Stimulated activated CD4-positive, alpha-beta T cell treated with anti-CD3 and anti-CD28 coated beads, Interleukin-15, amount 100 ng/mL, for 1 hour (primary cell): Measurements from ENCODE around the gene CLCNKB.

Experiments used
- DNase-seq, 2 donors: peaks; one replicate each; pipeline ENCODE4 v3.0.0-alpha.2; 2020; ENCODE audit warnings: low read depth in 1 of 2, low spot score in 1 of 2

Gene CLCNKB

DNA sequence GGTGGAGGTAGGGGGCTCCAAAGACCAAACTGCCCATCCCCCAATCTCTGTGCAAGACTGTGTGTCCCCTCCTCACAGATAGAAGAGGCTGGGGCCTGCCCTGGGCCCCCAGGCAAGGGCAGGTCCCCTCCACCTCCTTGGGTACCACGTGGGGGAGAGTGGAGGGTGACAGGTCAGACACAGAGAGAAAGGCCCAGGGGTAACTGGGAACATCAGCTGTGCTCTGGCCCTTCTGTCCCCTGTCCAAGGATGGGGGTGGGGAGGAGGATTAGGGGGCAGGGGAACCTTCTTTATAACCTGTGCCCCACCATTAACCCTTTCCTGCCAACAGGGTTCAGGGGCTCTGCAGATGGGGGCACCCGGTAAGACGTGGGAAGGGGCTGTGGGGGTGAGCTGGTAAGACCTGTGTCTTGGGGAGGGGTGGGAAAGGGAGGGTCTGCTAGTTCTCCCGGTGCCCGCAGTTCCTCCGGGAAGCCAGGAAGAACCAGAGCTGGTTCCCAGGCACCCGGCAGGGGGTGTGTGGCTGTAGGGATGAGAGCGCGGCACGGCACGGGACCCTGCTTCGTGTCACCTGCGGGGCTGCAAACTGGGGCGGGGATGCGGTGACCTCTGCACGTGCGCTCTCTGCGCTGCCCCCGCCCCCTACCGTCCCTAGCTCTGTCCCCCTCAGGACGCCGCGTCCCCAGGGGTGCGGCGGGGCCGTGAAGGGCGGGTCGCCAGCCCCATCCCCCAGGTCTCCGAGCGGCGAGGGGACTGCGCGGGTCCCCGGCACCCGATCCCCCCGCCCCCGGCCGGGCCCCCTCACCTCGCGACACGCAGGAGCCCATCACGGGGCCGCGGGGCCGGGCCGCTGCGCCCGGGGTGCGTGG lies 29.3 kb downstream of the CLCNKB start:
- DNase-seq: no peak

DNA sequence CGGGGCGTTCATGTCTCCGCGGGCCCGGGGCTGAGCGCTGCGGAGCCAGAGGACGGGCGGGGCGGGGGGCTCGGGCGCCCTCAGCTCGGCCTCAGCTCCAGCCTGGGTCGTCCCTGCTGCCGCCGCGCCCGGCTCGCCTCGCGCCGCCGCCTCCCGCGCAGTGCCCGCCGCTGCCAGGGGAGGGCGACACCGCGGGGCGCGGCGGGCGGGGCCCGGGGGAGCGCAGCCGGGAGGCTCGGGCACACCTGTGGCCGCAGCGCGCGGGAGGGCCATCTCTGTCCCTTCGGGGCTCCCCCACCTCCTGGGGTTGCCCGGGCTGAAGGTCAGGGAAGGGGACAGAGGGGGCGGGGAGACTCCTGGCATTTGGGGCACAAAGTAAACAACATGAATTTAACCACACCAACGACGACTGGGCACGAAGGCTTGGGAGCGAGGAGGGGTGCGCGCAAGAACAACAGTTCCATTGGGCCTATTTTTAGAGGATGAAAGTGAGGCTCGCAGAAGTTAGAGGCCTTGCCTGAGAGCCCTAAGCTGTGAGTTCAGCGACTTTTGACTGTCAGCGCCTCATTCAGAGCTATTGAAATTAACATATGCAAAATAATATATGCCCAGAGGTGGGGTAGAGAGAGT lies 30.0 kb downstream of the CLCNKB start, which contains the start of gene FAM131C:
Gene FAM131C, minus strand, starts transcription at position 162 of the 630 bp plus-strand sequence. CDS start 209 bp downstream, outside the sequence.
- DNase-seq: peak in 1 of 2 donors; percentile 35

DNA sequence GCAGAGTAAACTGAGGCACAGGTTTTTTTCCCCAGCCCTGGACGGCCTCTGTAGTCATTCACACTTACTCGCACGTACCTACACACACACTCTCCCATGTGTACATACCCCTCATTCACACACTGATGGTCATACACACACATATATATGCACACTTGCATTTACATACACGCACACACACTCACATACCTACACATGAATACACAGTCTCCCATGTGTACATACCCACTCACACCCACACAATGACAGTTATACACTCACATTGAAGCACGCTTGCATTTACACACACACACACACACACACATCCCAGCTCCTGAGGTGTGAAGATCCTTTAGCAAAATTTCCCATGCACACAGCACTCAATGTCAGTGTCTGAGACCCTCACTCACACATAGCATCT lies 30.6 kb downstream of the CLCNKB start:
- no peak for DNase-seq

DNA sequence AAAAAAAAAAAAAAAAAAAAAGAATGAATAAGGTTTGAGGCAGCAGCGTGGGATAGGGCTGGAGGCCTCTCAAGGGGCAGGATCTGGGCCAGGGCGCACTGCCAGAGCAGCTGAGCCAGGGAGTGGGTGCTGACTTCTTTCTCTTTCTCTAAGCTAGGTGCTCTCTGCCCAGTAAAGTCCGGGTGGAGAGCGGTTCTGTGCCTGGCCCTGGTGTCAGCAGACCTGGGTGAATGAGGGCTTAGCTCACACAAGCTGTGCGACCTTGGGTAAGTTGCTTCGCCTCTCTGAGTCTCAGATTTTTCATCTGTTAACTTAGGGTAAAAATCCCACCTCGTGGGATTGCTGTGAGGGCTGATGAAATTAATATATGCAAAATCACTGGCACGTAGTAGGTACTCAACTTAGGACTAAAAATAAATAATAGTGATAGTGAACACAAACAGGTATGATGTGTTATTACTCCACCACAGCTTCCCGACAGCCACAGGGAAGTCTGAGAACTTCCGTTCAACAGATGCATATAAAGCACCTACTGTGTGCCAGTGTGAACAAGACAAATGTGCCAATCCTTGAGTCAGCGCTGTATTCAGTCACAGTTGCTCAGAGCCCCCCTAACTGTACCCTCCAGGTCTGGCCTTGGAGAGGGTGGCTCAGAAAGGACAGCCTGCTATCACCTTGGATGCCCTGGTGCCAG lies 31.9 kb downstream of the CLCNKB start:
- no peak for DNase-seq

DNA sequence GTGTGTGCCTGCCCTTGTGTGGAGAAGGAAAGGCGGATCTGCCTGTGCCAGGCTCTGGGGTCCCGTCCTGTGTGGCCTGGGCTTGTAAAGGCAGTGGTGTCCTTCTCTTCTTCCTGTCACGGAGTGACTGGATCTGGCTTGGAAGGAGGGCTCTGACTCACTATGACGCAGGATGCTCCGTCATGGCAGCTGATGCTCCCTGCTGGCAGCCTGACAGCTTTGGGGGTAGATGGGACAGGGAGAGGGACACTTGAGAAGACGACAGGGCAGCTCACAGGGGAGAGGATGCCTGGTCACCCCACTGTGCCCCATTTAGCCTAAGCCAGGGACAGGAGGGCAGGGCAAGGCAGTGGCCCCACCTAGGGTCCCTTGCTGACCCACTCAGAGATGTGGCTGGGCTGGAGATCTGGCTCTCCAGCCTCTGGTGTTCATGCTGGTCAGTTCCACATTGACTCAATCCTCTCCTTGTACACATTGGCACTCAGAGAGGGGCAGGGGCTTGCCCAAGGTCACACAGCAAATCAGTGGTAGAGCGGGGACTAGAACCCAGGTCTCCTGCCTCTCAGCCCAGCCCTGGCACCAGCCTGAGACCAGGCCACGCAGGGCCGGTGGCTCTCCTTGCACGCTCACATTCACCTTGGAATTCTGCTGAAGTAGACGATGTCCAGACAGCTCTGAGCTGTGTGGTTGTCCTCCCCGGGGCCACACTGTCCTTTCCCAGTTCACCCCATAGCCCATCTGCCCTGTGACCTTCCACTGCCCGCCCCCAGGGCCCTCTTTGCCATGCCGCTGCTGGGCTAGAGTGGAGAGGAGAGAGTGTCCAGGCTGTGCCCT lies 32.7 kb downstream of the CLCNKB start:
- no peak for DNase-seq

DNA sequence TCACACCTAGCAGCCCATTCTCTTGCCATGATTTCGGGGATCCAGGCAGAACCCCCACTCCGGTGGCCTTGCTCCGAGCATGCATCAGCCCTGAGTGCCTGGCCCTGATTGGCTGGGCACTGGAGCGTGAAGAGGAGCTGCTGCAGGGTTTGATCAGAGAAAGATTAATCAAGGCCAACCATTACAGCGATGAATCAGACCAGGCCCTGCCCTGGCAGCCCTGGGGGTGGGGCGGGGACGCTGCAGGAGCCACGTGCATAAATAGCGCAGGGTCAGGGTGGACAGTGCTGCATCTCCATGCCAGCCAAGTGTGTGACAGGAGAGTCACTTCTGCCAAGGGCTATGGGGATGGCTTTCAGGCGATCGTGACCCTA lies 33.3 kb downstream of the CLCNKB start:
- DNase-seq: no peak

DNA sequence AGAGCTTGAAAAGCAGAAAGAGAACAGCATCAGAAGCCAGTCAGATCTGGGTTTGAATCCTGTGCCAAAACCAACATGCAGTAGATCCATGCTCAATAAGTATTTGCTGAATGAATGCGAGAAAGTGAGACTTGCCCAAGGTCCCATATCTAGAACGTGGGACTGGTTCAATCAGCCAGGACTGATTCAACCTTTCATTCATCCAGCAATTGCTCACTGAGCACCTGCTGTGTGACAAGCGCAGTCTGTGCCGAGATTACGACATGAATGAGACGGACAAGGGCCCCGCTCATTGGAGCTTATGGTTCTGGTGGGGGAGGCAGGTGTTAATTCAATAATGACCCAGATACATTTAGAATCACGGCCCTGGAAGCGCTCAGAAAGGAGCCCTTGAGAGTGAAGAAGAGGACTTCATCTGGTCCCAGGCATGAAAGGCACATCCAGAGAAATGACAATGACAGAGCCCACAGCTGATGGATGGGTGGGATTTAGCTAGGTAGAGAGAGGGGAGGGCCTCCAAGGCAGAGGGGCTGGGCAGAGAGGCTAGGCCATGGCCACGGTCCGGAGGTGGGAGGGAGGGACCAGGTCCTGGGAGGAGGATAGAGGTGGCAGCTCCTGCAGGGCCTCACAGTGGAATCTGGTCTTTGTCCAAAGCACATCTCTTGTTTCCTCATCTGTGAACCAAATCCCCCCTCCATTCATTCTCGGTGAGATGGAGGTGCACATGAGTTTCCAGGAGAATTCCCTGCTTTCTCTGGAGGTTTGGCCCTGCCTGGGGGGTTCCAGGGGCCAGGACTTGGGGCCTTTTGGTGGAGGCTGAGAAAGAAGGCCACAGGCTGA lies 34.0 kb downstream of the CLCNKB start:
- no peak for DNase-seq

DNA sequence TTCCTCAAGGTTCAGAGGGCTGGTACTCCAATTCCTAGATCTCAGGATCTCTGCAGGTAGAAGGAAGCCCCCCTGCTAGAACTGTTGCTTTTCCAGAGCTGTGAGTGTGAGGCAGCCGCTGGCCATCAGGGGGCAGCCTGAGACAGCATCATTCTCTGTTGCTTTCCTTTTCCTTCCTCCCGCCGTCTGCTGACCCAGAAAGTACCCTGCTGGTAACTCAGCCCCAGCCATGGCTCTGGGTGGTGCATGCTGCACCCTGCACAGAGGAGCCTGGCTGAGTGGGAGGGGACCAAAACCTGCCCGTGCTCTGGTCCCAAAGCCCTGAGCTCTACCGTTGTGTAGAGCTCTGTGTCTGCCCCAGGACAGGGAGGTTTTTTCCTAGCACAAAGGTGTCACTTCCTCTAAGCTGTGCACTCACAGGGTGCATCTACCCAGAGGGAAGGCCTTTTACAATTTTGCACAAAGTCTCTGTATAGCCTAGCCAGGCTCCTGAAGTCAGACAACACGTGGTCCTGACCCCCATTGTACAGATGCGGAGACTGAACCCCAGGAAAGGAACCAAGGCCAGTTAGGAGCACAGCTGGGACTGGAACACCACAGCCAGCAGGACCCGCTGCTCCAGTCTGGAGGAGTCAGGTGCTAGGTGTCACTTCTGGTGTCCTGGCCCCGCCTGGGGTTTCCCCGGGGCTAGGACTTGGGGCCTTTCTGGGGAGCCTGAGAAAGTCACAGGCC lies 35.5 kb downstream of the CLCNKB start:
- peak; percentile 40 to 57 for DNase-seq

DNA sequence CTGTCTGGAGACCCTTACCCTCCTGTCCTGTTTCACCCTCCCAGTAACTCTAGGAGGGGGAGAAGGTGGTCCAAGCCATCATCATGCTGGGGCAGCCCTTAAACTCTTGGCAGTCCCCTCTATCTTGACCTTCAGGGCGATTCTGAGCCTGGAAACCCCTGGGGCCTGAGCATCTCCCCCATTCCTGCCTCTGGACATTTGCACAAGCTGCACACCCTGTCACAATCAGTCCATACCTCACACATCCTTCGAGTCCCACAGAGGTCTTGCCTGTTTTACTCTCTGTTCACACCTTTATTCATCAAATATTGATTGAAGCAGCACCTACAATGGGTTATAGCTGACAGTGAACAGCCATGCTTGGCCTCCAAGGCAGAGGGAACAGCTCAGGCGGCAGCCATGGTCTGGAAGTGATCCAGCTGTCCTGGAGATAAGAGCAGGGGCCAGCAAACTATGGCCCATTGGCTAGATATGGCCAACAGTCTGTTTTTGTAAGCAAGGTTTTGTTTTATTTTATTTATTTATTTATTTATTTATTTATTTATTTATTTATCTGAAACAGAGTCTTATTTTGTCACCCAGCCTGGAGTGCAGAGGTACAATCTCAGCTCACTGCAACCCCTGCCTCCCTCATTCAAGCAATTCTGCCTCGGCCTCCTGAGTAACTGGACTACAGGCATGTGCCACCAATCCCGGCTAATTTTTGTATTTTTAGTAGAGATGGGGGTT lies 37.0 kb downstream of the CLCNKB start:
- DNase-seq: no peak

DNA sequence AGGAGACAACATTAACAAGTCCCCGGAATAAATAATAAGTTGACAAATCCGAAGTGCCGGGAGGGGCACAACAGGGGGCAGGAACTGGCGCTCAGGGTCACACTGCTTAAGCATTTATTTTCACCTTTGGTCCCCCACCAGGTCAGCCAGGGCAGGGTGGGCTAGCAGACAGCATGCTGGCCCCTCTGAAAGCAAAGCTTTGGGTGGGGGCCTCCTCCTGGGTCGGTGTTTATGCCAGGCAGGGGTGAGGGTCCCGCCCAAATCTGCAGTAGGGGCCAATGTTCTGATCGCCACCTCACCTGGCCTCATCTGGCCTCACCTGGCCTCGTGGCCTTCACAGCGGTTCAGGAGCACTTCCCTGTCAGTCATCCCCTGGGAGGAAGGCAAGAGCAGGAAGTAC lies 38.1 kb downstream of the CLCNKB start:
- no peak for DNase-seq

DNA sequence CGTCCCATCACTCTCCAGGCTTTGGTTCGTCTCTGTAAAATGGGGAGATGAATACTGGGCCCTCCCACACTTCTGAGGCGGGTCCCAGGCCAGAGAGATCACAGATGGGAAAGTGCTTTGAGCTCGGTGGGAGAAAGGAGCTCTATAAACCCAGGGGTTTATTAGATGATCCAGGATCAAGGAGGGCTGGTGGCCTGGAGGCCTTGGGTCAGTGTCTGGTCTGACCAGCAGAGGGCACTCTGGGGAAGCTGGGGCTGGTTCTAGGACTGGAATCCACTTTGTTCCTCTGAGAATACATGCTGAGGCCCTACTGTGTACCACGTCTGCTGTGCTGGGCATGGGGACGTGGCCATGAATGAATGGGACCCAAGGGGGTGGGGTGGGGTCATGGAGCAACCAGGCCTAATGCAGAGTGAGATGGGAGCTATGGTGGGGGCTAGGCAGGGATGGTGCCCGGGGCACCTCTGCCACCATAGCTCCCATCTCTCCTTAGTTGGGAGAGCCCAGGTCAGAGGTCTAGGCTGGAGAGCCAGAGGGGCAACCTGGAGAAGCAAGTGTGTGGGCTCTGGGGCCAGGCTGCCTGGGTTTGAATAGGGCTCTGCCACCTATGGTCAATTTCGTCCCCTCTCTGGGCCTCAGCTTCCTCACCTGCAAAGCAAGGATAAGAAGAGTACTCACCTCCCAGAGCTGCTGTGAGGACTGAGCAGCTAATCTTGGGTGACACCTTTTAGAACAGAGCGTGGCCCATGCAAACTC lies 38.9 kb downstream of the CLCNKB start:
- peak; percentile 20 to 41 for DNase-seq

DNA sequence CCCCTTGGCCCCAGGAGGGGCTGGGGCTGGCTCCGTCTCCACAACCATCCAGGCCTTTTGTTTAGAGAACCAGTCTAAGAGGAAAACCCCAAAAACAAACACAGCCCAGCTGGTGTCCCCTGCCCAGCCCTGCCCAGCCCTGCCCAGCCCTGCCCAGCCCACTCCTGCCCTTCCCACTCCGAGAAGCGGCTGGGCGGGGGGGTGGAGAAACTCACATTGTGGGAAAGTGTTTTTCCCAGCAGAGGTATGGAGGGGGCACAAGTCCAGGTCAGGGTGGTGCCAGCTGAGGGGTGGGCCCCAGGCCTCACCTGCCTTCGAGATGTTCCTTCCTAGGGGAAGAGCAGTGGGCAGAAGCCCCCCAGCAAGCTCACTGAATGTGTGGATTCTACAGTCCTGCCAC lies 39.9 kb downstream of the CLCNKB start:
- DNase-seq: no peak

DNA sequence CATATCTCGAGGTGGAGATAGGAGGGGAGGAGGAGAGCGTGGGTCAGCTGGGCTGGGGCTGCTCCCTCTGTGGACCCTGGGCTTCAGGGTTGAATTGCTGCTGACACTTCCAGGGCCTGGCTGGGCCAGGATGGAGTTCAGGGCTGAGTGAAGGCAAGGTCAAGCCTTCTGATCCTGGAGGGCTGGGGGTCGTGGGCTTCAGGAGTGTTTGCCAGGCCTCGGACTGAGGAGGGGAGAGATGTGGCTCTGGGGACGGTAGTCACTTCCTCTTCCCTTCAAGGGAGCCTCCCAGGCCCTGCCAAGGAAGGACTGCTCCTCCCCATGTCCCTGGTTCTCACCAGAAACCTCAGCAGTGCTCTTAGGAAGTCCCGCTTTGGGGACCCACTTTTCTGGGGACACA lies 41.9 kb downstream of the CLCNKB start:
- no peak for DNase-seq

DNA sequence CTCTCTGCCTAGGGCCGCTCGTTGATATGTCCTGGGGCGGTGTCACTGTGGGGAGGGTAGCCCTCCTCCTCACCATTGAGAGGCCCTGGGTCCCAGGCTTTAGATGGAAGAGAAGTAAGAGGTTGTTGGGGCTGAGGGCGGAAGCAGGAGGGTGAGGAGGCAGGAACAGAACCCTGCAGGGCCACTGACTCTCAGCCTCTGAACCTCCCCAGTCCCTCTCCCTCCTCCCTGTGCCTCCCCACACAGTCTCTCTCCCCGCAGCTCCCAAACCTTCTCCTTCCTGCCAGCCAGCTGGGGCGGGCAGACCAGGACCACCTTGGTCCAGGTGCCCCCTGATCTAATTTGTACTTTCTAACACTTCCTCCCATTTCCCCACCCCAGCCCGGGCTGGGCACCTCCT lies 44.2 kb downstream of the CLCNKB start:
- no peak for DNase-seq

DNA sequence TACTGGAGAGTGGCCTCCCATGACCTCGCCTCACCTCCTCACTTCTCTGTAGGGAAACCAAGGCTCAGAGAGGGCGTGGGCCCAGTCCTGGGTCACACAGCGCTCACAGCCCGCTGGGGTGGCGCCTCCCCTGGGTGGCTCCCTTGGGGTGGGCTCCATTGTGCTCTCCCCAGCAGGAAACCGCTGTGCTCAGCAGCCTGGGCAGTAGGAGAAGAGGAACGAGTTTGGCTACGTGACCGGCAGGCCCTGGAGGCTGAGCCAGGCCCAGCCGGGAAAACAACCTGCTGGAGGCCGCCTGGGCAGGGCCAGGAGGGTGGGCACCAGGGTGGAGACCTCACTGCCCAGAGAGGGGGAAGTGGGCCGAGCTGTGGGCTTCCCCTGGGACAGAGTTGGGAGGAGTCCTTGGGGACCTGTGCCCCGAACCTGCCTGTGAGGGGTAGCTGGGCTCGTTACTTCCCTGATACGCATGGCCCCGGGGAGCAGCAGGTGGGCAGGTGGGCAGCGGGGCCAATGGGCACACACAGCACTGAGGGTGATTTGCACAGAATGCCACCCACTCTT lies 44.8 kb downstream of the CLCNKB start:
- DNase-seq: no peak

DNA sequence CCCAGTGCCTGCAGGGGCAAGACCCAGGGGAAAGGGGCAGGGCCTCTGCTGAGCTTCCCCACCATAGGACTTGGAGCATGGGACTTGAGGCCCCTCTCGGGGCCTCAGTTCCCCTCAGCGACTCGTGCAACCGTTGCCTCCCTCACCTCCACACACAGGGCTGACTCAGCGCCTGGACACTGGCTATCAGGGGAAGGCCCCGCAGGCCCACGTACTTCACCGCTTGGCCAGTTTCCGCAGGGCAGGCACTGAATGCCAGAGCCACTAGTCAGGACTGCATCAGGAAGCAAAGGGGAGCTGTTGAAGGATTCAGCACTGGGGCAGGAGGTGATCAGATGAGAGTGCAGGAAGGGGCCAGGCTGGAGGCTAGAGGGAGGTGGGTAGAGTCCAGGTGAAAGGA lies 45.4 kb downstream of the CLCNKB start:
- no peak for DNase-seq

DNA sequence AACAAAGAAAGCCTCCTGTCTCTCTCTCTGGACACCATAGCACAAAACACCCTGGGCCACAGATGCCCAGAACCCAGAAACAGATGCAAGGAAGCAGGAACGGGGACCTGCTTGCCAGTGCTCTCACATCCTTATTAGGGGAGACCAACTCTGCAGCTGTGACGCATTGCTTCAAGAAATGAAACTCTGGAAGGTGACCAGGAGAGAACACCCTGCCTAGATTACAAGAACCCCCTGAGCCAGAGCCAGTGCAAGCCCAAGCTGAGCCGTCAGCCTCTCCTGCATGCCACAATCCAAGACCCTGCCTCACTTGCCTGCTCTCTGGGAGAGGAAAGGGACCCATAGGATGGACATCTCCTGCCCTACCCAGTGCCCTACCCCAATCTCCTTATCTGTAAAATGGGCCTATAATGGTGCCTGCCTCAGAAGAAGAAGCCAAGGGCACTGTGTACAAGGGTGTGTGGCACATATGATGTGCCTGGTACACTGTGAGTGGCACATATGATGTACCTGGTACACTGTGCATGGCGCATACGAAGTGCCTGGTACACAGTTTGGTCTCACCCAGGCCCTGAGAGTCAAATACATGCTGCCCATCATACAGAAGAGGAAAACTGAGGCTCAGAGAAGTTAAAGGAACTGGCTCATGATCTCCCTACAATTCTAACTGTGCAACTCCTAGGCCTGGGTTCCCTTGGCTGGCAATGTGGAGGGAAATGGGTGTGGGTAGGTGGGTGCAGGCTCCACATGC lies 46.7 kb downstream of the CLCNKB start:
- no peak for DNase-seq
